DND-41 (cell line): Measurements from ENCODE around the gene GPC3.

Experiments
- ATAC-seq: fragments of 200-7000 bp; cut with Tn5 transposase; 3 replicates; pipeline ENCODE4 v1.9.1; 2021; ENCODE audit warnings: low read depth; ENCODE audit not compliant: insufficient read depth
- DNase-seq: peaks from one replicate; pipeline ENCODE4 v3.0.0-alpha.2; 2020
- H2AFZ ChIP-seq: 2 replicates; pipeline ENCODE4 v1.6.0; 2012; ENCODE audit warnings: low read depth, low read length
- H3K27ac ChIP-seq: 2 replicates; pipeline ENCODE4 v1.5.1; 2012; ENCODE audit warnings: low read length, inconsistent platforms
- H3K27me3 ChIP-seq: fragments of 200-600 bp; sonication (generic); 2 replicates; pipeline ENCODE4 v1.6.0; 2012; ENCODE audit warnings: low read length, mild to moderate bottlenecking, inconsistent platforms; ENCODE audit not compliant: insufficient read depth, poor library complexity
- H3K36me3 ChIP-seq: 2 replicates; pipeline ENCODE4 v1.5.1; 2012; ENCODE audit warnings: low read length, inconsistent platforms; ENCODE audit not compliant: insufficient read depth
- H3K4me1 ChIP-seq: 2 replicates; pipeline ENCODE4 v1.5.1; 2012; ENCODE audit warnings: mild to moderate bottlenecking, low read length; ENCODE audit not compliant: insufficient read depth
- H3K4me2 ChIP-seq: 2 replicates; pipeline ENCODE4 v1.6.0; 2012; ENCODE audit warnings: mild to moderate bottlenecking, moderate library complexity, low read length, inconsistent platforms; ENCODE audit not compliant: insufficient read depth
- H3K4me3 ChIP-seq, 2 experiments: fragments of 200-600 bp in 1 of 2; shearing (Covaris generic) in 1 of 2; 2 replicates each; pipeline ENCODE4 v1.5.1; 2012 to 2016; ENCODE audit warnings: inconsistent platforms in 2 of 2, low read length in 2 of 2, mild to moderate bottlenecking in 2 of 2, low read depth in 1 of 2, moderate library complexity in 1 of 2
- H3K79me2 ChIP-seq: 2 replicates; pipeline ENCODE4 v1.6.0; 2012; ENCODE audit warnings: low read length, inconsistent platforms; ENCODE audit not compliant: insufficient read depth
- H3K9ac ChIP-seq: 2 replicates; pipeline ENCODE4 v1.6.0; 2012; ENCODE audit warnings: low read depth, mild to moderate bottlenecking, inconsistent platforms, low read length, moderate library complexity
- H3K9me3 ChIP-seq: 2 replicates; pipeline ENCODE4 v1.5.1; 2012; ENCODE audit warnings: low read length, moderate library complexity, mild to moderate bottlenecking, inconsistent platforms; ENCODE audit not compliant: insufficient read depth, severe bottlenecking
- H4K20me1 ChIP-seq: 2 replicates; pipeline ENCODE4 v1.6.0; 2012; ENCODE audit warnings: low read length; ENCODE audit not compliant: insufficient read depth
- EZH2 ChIP-seq: IDR thresholded peaks from 3 replicates; pipeline ENCODE4 v1.6.1; 2012; ENCODE audit warnings: borderline replicate concordance, low read depth, mild to moderate bottlenecking, moderate library complexity, low read length, inconsistent platforms; ENCODE audit not compliant: severe bottlenecking
- TF ChIP-seq, protein P1 (sequence below): IDR thresholded peaks from 2 replicates; pipeline ENCODE4 v1.5.1; 2012; ENCODE audit warnings: borderline replicate concordance, low read length, moderate library complexity, mild to moderate bottlenecking; ENCODE audit not compliant: poor library complexity, severe bottlenecking; ENCODE audit errors: extremely low read depth

GPC3 gene

DNA sequence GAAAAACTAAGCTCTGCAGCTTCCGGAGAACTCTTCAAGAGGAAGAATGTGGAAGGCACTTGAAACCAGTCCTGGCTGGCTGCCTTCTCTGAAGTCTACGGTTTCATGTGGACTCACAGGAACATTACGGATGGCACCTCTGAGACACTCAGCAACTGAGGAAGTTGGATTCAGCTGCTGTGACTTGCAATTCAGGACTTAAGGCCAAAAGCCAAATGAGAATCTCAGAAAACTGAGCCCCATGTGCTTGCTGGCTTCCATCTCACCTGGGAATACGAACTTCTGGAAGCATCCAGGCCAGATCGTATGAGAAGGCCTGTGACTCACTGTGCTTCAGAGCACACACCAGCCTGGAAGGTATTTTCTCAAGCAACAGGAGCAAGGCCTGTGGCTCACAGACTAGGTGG is 462.3 kb downstream of the GPC3 start:
- DNase-seq (no peak), ATAC-seq (no peak)
- no peak for TF ChIP-seq EZH2
- TF ChIP-seq, protein P1, sequence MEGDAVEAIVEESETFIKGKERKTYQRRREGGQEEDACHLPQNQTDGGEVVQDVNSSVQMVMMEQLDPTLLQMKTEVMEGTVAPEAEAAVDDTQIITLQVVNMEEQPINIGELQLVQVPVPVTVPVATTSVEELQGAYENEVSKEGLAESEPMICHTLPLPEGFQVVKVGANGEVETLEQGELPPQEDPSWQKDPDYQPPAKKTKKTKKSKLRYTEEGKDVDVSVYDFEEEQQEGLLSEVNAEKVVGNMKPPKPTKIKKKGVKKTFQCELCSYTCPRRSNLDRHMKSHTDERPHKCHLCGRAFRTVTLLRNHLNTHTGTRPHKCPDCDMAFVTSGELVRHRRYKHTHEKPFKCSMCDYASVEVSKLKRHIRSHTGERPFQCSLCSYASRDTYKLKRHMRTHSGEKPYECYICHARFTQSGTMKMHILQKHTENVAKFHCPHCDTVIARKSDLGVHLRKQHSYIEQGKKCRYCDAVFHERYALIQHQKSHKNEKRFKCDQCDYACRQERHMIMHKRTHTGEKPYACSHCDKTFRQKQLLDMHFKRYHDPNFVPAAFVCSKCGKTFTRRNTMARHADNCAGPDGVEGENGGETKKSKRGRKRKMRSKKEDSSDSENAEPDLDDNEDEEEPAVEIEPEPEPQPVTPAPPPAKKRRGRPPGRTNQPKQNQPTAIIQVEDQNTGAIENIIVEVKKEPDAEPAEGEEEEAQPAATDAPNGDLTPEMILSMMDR = no peak
- H3K4me1 ChIP-seq = no peaks in the 10 kb centered on the region
- H3K36me3 ChIP-seq = no peaks in the 10 kb centered on the region
- H2AFZ ChIP-seq = no peak overlapping the region; the same call in 1 of the 2 replicates
- H3K4me3 ChIP-seq = no peak overlapping the region
- H3K4me2 ChIP-seq = no peak overlapping the region
- H3K27me3 ChIP-seq = no peaks in the 10 kb centered on the region
- no peaks in the 10 kb centered on the region for H4K20me1 ChIP-seq
- H3K9me3 ChIP-seq = no peaks in the 10 kb centered on the region
- H3K27ac ChIP-seq = no peak overlapping the region
- H3K9ac ChIP-seq = no peak overlapping the region
- H3K79me2 ChIP-seq = no peaks in the 10 kb centered on the region

DNA sequence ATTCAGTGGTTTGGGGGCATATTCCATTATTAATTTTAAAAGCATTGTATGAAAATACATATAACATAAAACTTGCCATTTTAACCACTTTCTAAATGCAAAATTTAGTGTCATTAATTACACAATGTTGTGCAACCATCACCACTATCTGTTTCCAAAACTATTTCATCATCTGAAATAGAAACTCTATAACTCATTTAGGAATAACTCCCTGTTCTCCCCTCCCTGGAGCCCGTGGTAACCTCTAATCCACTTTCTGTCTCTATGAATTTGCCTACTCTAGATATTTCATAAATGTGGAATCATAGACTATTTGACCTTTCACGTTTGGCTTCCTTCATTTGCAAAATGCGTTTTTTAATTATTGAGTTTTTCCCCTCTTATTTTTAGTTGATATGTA is 468.7 kb downstream of the GPC3 start:
- H3K79me2 ChIP-seq = no peaks in the 10 kb centered on the region
- no peaks in the 10 kb centered on the region for H3K36me3 ChIP-seq
- no peak for DNase-seq
- H3K9me3 ChIP-seq = no peaks in the 10 kb centered on the region
- no peak for TF ChIP-seq EZH2
- TF ChIP-seq, protein P1 = no peak
- H3K27ac ChIP-seq = no peak overlapping the region
- H3K4me1 ChIP-seq = no peaks in the 10 kb centered on the region
- H2AFZ ChIP-seq = no peak overlapping the region
- no peaks in the 10 kb centered on the region for H3K27me3 ChIP-seq
- ATAC-seq = no peak
- no peak overlapping the region for H3K4me2 ChIP-seq
- no peak overlapping the region for H3K9ac ChIP-seq
- H3K4me3 ChIP-seq = no peak overlapping the region
- H4K20me1 ChIP-seq = no peaks in the 10 kb centered on the region

DNA sequence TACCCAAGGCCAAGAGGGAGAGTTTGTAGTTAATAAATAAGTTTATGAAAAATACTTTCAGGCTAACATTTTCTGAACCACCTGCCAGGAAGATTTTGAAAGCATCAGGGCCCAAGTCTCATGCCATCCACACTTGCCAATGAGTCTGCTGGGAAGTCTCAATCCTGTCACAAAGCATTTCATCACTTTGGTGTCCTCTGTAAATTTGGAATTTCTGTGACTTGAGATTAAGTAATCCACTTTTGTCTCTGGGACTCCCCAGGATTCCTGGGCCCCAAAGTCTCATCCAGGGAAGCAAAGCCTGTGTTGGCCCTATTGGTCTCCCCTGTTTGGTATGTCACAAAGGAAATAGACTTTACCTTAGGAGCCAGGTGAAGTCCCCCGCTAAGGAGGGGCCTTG is 470.9 kb downstream of the GPC3 start:
- H3K9me3 ChIP-seq = no peaks in the 10 kb centered on the region
- no peak overlapping the region for H3K4me2 ChIP-seq
- no peaks in the 10 kb centered on the region for H3K4me1 ChIP-seq
- H3K36me3 ChIP-seq = no peaks in the 10 kb centered on the region
- no peaks in the 10 kb centered on the region for H3K79me2 ChIP-seq
- H3K27ac ChIP-seq = no peak overlapping the region
- TF ChIP-seq, protein P1 = no peak
- TF ChIP-seq EZH2 = no peak
- H3K9ac ChIP-seq = no peak overlapping the region
- H4K20me1 ChIP-seq = no peaks in the 10 kb centered on the region
- DNase-seq (no peak), ATAC-seq (no peak)
- no peak overlapping the region for H2AFZ ChIP-seq
- no peaks in the 10 kb centered on the region for H3K27me3 ChIP-seq
- no peak overlapping the region for H3K4me3 ChIP-seq

DNA sequence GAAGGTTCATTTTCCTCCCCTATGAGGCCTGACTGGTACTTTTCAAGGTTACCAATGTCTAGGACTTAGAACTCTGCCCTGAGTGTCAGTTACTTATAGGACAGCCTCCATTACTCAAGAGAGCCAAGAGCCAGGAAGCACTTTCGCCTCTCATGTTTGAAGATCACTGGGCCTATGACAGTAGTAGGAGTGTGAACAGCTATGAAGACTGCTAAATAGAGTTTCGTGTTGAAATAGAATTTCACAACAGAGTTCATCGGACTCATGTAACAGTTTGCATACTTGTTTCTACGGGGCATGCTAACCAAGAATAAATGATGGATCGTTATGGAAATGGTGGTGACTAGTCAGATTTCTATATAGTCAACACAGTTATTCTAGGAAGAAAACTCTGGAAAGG is 472.3 kb downstream of the GPC3 start:
- DNase-seq (no peak), ATAC-seq (no peak)
- Histone ChIP-seq H3K27me3 (no peaks in the 10 kb centered on the region), H3K27ac (no peak overlapping the region), H2AFZ (no peak overlapping the region), H3K9me3 (no peaks in the 10 kb centered on the region), H4K20me1 (no peaks in the 10 kb centered on the region), H3K4me1 (no peaks in the 10 kb centered on the region), H3K9ac (no peak overlapping the region), H3K4me2 (no peak overlapping the region), H3K36me3 (no peaks in the 10 kb centered on the region), H3K4me3 (no peak overlapping the region), H3K79me2 (no peaks in the 10 kb centered on the region)
- TF ChIP-seq EZH2 = no peak
- TF ChIP-seq, protein P1 = no peak
